Erythroblast (primary cell): ENCODE measurements around the gene ENPP5.

Experiments used
- GATA1 ChIP-seq: IDR thresholded peaks from 2 replicates; pipeline ENCODE4 v1.6.1; 2011; ENCODE audit warnings: low read depth, mild to moderate bottlenecking, control low read depth, low read length, moderate library complexity
- POLR2A ChIP-seq: IDR thresholded peaks from 2 replicates; pipeline ENCODE4 v1.6.1; 2011; ENCODE audit warnings: mild to moderate bottlenecking, low read length

- TF ChIP-seq POLR2A = no peak
- no peak for TF ChIP-seq GATA1
Measured at GRCh38 chr6:46201702-46202101, 30.9 kb upstream of the ENPP5 start.
